GF-D8 (cell line): Measurements from ENCODE around the gene MED4.
"Not testable (repeated sequence)": the region's sequence is repeated elsewhere in the genome, so short reads cannot be mapped to it uniquely, and the experiment has no call there.

Source experiments
- DNase-seq: peaks from one replicate; lab custom pipeline; 2025; lab: John Stamatoyannopoulos, UW

Gene MED4

DNA sequence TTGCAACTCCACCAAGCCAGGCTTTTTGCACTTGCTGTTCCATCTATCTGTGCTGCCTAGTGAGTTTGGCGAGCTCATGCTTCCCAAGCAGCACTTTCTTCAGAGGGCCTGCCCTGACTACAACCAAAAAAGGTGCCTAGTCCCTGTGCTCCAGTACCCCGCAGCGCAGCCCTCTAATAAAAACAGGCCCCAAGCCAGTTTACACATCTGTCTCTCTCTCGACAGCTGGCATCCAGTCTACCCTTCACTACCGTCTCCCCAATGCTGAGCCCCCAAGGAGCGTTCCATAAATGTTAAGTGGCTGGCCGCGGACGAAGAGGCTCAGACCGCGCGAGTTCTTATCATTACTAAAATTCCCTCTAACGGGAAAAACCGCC is 512 bp downstream of the MED4 start:
- no peak for DNase-seq

GRCh38 chr13:48093588-48093987 is 1.3 kb downstream of the MED4 start:
- DNase-seq, result no peak

DNA sequence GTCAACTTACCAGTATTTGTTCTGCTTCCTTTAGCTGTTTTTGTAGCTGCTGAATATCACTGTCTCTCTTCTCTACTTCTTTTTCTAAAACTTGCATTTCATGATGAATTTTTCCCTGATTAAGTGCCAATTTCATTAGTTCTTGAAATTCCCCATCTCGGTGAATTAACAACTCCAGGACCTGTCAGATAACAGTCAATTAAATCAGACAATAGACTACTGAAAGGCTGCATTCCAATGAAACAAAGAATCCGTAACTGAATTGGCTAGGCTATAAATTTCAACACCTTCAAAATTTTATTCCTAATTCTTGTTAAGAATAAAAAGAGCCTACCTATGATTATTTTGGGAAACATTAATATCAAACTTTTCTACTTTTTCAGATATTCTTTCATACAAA is 8.6 kb downstream of the MED4 start:
- no peak for DNase-seq

DNA sequence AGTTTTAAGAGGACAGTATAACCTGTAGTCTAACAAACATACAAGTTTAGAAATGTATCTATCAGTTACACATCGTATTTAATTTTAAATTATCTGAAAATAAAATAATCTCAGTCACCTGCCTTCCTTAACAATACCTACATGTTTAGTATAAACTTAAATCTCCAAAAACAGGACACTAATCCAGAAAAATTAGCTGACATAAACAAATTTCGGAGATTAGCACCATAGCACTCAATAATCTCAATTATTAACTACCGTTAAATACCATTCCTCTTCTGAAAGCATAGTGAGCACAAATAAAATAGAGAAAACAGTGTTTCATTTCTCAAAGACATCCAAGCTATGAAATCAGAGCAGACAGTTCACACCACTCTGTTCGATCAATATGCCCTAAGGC is 13.2 kb downstream of the MED4 start:
- no peak for DNase-seq

DNA sequence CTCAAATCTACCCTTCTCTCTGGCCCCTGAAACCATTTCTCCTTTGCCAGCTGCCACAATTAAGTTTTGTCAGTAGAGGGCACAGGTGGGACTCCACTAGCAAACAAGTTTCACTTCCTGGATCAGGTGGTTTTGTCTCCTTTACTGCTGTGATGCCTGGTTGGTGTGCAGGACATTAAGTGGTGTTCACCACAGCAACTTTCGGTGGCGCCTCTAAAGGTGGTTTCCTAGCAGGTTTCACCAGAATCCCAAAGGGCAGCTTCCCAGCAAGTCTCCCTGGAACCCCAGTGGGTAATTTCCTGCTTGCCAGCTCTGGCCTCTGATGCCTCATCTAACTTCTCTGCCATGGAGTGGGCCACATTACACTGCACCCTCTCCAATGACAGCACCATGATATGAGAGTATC is 16.6 kb downstream of the MED4 start:
- no peak for DNase-seq

DNA sequence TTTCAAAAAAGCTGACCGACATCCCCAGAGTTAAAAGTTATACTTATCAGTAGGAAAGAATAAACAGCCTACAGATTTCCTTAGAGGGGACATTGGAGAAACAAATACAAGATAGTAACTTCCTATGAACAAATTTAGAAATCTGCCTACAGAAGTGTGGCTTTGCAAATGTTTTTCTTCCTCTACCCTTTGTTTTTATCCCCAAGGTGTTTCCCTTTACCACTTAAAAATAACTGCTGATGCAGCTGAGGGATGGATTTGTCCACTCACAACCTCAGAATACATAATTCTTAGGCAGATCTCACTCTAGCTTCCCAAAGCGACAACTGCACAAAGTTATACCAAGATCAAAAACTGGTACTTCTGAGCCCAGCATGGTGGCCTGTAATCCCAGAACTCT is 20.9 kb downstream of the MED4 start:
- no peak for DNase-seq

DNA sequence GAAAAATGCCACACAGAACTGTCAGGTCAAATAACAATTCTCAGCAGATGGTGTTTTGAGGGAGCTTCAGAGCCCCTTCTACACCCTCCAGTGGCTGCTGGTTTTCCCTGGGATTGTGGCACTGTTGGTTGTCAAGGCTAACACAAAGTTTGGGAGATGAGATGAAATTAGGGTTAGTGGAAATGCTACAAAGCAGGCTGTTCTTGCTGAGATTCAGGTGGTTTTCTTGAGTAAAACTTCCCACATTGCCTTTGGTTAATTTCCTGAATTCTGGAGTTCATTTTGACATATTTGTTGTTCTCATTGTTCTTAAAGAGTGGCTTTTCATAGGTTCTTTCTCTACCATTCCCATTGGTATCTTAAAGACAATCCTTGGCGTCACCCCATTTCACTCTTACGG is 22.1 kb downstream of the MED4 start:
- DNase-seq, result no peak

GRCh38 chr13:48072304-48072703 is 22.6 kb downstream of the MED4 start:
- no peak for DNase-seq

GRCh38 chr13:48070942-48071341 is 24.0 kb downstream of the MED4 start:
- no peak for DNase-seq

GRCh38 chr13:48069573-48069972 is 25.3 kb downstream of the MED4 start:
- no peak for DNase-seq

- no peak for DNase-seq
These were observed 26.0 kb downstream of the MED4 start for GRCh38 chr13:48068952-48069351.

- no peak for DNase-seq
These were observed 26.9 kb downstream of the MED4 start for GRCh38 chr13:48068036-48068435.

- no peak for DNase-seq
These were observed 28.5 kb downstream of the MED4 start for GRCh38 chr13:48066310-48066989.

DNA sequence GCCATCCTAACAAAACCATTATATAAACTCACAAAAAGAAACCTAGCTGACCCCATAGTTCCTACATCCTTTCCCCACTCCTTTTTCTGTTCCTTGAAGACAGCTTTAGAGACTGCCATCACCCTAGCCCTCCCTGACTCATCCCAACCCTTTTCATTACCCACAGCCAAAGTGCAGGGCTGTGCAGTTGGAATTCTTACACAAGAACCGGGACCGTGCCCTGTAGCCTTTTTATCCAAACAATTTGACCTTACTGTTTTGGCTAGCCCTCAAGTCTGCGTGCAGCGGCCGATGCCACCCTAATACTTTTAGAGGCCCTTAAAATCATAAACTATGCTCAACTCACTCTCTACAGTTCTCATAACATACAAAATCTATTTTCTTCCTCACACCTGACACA is 35.0 kb downstream of the MED4 start:
- not testable (repeated sequence) for DNase-seq

GRCh38 chr13:48058536-48058935 is 36.4 kb downstream of the MED4 start:
- DNase-seq, result not testable (repeated sequence)

- DNase-seq, result no peak
These were observed 39.2 kb downstream of the MED4 start for GRCh38 chr13:48055712-48056111.

DNA sequence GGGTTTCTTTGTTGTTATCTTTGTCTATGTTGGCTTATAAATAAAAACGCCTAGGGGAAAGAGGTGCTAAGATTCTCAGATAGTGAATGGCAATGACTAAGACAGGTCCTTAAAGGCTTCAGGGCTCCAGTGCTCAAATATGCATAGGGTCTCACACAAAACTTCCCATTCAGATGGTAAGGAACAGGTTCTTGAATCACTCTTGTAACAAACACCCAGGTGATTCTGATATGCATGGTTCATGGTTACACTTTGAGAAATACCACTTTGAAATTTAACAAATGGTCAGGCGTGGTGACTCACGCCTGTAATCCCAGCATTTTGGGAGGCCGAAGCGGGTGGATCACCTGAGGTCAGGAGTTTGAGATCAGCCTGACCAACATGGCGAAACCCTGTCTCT is 40.3 kb downstream of the MED4 start:
- DNase-seq, result no peak

- no peak for DNase-seq
These were observed 44.4 kb downstream of the MED4 start for GRCh38 chr13:48050550-48050949.

DNA sequence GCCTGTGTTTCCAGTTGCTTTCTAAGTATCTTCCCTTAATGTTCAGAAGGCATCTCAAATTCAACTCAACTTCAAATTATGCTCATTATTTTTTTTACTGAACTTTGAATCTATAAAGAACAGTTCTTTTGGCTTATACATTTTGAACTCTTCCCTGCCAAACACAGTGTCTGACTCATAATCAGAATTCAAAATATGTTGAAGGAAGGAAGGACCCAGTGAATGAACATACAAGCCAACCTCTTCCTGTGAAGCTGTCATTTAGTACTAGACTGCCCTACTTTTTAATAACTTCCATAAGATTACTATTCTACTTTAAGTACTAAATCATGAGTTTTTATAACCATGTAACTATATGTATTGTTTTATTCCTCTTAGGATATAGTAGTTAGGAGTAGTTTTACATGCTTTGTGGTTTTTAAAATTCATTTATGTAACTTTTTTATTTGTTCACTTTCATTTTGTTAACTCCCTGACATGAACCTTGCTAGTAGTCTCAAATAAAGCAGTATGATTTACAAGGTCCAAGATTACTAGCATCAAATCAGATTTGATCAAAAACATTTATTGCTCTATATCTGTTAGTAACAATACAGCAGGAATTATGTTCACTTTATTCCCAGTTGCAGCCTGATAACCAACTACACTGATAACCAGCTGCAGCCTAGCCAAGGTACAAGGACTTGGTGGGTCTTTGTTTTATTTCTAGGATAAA is 51.0 kb downstream of the MED4 start:
- DNase-seq, result no peak

DNA sequence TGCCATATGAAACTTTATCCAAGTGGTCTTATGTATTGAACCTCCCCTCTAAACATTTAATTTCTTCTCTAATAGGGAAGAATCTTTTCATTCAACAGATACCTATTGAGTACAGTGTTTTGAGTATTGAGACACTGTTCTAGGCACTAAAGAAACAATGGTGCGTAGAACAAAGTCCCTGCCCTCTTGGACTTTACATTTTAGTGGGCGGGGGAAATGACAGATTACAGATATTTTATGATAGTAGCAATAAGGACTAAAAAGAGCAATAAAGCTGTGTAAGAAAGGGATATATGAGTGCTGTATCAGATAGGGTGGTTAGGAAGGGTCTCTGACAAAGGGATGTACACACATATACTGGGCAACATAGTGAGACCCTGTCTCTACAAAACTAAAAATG is 52.0 kb downstream of the MED4 start:
- no peak for DNase-seq

DNA sequence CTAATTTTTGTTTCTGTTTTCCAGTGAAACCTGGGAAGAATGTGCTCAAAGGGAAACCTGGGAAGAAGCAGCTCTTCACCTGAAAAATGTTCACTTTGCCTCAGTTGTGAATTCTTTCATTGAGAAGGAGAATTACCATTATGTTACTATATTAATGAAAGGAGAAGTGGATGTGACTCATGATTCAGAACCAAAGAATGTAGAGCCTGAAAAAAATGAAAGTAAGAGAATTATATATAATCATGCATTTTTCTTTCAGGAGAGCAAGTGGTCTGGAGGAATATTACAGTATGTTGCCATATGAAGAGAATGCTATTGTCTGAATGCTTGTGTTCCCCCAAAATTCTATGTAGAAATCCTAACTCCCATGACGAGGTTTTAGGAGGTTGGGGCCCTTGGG is 54.0 kb downstream of the MED4 start:
- DNase-seq, result no peak

- DNase-seq, result no peak
These were observed 54.9 kb downstream of the MED4 start for GRCh38 chr13:48040049-48040448.

GRCh38 chr13:48038761-48039160 is 56.1 kb downstream of the MED4 start:
- DNase-seq, result no peak
